GM12865 (cell line): ENCODE results near the gene FYB2.

Experiments
- DNase-seq: peaks from one replicate; pipeline ENCODE4 v3.0.0; 2010; ENCODE audit warnings: low read depth
- H3K4me3 ChIP-seq: 2 replicates; pipeline ENCODE4 v1.5.1; 2011; ENCODE audit warnings: mild to moderate bottlenecking, low read depth, low read length, control low read depth
- TF ChIP-seq, protein P1 (sequence below): IDR thresholded peaks from 2 replicates; pipeline ENCODE4 v1.5.1; 2011; ENCODE audit warnings: low read length, control low read depth, low read depth, inconsistent platforms; ENCODE audit not compliant: insufficient read depth; ENCODE audit errors: missing control alignments

The FYB2 gene

DNA sequence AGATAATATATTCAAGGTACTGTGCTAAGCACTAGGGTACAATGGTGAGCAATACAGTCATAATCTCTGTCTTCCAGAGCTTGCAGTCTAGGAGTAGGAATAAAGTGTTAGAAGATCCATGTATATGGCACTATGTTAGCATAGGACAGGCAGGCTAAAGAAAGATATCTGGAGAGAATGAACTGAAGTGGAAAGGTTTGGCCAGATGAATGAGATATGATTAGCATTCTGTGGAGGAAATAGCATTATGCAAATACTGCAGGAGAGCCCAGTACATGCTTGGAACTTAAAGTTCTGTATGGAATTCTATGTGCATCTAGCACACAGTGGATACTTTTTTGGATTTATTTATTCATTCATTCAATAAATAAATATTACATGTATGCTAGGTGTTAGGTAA, 40.1 kb upstream of the FYB2 start:
- TF ChIP-seq, protein P1, sequence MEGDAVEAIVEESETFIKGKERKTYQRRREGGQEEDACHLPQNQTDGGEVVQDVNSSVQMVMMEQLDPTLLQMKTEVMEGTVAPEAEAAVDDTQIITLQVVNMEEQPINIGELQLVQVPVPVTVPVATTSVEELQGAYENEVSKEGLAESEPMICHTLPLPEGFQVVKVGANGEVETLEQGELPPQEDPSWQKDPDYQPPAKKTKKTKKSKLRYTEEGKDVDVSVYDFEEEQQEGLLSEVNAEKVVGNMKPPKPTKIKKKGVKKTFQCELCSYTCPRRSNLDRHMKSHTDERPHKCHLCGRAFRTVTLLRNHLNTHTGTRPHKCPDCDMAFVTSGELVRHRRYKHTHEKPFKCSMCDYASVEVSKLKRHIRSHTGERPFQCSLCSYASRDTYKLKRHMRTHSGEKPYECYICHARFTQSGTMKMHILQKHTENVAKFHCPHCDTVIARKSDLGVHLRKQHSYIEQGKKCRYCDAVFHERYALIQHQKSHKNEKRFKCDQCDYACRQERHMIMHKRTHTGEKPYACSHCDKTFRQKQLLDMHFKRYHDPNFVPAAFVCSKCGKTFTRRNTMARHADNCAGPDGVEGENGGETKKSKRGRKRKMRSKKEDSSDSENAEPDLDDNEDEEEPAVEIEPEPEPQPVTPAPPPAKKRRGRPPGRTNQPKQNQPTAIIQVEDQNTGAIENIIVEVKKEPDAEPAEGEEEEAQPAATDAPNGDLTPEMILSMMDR: no peak
- DNase-seq: no peak
- H3K4me3 ChIP-seq: no peak overlapping the region

DNA sequence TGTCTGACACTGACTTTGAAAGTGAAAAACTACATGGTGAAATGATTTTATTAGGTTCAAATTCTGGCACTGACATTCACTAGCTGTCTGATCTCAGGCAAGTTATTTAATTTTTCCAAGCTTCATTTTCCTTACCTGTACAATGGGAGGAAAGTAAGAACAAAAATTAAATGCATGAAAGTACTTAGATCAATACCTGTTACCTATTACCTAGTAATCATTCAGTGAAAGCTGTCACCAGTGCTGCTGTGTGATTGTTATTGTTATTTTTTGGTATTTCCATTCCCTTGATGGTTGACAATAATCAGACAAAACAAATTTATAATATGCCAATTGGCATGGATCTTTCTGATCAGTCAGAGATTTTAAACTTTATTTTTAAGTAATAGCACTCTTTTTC, 37.0 kb upstream of the FYB2 start:
- no peak for DNase-seq
- no peak overlapping the region for H3K4me3 ChIP-seq
- TF ChIP-seq, protein P1: no peak

DNA sequence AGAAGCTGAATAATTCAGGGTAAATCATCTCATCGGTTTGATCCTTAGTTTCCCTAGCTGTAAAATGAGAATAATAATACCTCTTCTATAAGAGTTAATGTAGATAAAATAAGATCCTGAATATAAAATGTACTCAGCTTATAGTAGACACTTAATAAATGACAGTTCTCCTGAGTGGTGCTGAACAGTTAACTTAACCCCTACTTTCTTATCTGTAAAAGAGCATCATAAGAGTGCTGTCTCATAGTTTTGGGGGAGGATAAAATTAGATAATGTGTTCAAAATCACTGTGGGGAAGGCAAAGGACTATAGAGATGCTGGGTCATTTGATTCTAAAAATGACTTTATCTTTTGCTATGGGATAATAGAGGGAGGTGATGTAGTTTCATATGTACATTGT, 36.0 kb upstream of the FYB2 start:
- DNase-seq: no peak

DNA sequence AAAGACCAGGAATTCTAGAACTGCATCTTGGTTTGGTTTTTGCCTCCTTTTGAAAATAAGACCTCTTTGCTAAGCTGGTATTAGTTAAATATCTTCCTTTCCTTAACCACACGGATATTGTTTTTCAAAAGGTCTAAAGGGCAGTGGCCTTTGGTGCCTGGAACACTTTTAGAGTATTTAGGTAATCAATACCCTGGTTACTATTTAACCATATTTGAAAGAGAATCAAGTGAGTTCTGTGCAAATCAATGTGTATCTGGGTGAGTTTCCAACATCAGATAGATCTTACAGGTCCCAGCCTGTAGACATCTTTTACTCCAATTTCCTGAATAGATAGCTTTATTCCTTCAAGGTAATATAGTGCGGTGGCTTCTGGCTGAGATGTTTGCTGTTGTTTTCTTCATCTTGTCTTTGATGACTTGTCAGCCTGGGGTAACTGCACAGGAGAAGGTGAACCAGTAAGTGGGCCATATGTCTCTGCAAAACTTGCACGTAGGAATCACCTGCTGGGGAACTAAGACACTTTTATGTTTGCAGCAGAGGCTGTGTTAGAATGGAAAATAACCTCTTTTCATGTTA, 35.4 kb upstream of the FYB2 start, which contains the start of gene C8A:
Gene C8A, plus strand, starts transcription at position 277 of the 579 bp plus-strand sequence. Its CDS starts 105 bp downstream, at position 382.
- no peak for DNase-seq
- no peak within 1 kb of the TSS for H3K4me3 ChIP-seq
- TF ChIP-seq, protein P1: no peak

More for the DNA sequence above, 36.0 kb upstream of the FYB2 start:
- H3K4me3 ChIP-seq: no peak overlapping the region
- TF ChIP-seq, protein P1: no peak

DNA sequence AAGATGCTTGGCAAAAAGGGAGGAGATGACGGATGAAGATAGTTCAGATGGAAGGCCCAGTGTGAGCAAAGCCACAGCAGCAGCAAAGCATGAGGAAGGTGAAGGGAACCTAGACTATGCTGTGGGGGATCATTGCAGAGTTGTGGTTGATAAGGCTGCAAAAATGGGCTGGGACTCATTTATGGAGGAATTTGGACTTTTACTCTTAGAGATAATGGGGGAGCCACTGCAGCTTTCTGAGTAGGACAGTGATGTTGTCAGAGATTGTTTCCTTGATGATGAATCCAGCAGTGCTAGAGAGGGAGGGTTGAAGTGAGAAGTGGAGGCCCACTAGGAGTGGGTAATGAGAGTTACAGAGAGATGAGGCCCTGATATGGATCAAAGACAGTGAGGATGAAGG, 33.3 kb upstream of the FYB2 start:
- no peak overlapping the region for H3K4me3 ChIP-seq
- TF ChIP-seq, protein P1: no peak

DNA sequence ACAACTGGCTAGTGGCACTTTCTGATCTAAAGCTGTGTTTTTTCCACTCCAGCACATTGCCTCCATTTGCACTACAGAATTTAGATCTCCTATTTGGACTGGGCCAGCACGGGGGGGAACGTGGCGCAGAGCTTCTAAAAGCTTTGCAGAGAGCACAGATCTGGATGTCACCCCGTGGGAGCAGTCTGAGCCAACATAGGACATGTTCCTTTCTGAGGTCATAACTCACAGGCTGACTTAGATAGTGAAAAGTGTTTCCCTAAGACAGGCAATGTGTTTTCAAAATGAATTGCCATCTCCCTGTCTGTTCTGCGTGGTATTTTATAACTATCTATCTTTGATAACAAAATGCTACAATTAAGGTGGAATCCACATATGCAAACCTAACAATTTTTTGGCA, 31.7 kb upstream of the FYB2 start:
- DNase-seq: no peak
- no peak overlapping the region for H3K4me3 ChIP-seq
- TF ChIP-seq, protein P1: no peak

More for the DNA sequence above, 33.3 kb upstream of the FYB2 start:
- DNase-seq: no peak

DNA sequence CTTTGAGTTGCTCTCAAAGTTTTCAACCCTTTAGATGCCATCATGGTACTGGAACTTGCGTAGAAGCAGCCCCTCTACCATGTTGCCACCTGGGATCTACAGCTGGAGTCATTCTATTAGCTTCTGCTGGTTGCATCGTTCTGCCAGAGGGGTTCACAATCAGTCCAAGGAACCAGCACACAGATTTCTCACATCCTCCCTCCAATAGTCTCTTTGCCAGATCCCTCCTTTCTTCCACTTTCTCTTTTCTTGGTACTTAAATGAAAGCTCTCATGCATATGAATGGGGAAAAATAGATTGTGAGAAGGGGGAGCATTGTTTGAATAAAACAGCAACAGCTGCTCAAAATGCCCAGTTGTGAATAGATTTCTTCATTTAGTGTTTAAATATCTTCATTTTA, 31.2 kb upstream of the FYB2 start:
- TF ChIP-seq, protein P1: no peak
- DNase-seq: no peak
- no peak overlapping the region for H3K4me3 ChIP-seq
